Activated T-cell treated with anti-CD3 and anti-CD28 coated beads for 24 hours (primary cell): Measurements from ENCODE around the gene FHIT.

Source experiments
- DNase-seq: peaks from one replicate; pipeline ENCODE4 v3.0.0-alpha.2; 2020; ENCODE audit warnings: low read depth

Gene FHIT

DNA sequence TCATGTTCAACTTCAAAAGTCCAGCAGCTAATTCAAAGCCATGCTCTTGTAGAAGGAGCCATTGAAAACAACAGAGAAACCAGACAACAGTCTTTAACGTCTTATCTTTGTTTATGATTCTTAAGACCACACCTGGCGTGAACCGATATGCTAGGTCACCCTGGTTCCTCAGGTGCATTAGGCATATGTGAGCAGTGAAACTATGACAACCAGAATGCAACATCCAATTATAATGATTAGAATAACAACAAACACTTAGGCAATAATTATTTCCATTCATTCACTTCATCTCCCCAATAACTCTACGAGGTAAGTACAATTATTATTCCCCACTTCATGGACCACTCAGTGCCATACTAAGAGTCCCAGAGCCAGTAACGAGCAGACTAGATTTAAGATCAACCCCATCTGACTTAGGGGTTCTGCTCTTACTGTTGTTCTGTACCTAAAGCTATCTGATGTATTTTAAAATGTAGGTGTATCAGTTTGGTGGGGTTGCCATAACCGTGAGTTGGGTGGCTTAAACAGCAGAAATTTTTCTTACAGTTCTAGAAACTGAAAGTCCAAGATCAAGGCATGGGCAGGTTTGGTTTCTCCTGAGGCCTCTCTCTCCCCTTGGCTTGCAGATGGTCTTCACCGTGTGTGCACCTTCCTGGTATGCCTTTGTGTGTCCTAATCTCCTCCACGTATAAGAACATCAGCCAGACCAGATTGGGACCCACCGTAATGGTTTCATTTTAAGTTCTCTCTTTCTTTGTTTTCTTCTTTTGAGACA, 1203.6 kb downstream of the FHIT start:
- no peak for DNase-seq

DNA sequence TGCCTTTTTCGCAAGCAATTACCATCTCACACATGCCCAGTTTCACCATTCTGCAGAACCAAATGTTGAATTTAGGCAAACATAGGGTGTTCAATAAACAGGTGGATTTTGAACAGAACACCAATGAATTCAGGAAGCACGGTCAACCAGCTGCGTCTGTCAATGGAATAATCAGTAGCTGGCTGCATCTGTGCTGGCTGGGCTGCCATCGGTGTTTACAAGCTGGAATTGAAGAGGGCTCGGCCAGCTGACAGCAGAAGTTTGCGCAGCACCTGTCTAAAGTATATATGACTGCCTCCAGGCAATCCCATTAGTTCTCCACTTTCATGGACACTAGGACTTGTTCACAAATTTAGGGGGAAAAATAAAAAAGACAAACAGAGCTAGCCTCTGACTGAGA, 1205.0 kb downstream of the FHIT start:
- DNase-seq: no peak

DNA sequence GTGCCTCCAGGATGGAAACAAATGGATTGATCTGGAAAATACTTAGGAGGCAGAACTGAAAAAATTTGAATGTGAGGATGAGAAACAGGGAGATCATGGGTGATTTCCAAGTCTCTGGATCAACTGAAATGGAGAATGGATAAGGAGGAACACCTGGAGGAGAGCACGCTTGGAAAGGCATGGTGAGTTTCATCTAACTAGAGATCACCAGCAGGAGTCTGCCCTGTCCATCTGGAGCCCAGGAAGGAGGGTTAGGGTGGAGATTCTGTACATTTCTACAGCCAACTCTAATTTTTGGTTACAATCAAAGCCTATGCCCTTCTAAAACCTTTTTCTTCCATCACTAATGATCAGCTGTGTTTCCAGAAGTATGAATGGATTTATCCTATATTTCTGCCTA, 1205.6 kb downstream of the FHIT start:
- no peak for DNase-seq

DNA sequence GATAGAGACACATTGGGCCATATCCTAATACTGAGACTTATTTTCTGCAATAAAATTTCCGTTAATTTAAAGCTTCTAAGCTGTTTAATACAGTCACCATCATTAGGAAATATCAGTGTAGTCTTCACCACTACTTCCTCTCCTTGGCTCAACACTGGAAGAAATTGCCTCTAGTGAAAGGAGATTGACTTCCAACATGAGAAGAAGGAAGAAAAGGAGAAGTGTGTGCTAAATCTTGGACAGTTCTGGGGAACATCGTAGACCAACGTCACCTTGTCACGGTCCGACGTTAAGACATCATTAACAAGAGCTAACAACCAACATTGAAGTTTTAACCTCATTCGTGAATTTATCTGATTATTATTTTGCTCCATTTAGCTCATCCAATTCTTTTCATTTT, 1214.4 kb downstream of the FHIT start:
- no peak for DNase-seq

DNA sequence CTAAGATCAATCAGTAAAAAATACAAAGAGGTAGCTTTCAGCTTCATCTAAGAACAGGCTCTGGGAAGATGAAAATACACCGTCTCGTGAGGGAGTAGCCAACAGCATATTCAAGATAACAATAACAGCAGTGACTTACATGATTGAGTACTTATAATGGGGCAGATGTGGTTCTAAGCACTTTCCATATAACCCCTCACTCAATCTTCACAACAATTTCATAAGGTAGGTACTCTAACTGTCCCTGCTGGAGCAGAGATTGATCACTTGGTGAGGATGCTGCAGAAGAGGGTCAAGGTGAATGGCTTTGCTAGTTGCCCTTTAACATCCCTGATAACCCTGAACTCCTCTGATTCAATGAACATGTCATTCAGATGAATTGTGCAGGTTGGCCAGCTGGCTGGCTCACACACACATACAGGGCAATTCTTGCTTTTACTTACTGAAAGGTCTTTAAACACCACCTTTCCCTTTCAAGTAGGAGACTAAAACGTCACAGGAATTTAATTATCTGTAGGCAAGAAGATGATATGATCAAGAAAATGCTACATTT, 1217.3 kb downstream of the FHIT start:
- DNase-seq: no peak

DNA sequence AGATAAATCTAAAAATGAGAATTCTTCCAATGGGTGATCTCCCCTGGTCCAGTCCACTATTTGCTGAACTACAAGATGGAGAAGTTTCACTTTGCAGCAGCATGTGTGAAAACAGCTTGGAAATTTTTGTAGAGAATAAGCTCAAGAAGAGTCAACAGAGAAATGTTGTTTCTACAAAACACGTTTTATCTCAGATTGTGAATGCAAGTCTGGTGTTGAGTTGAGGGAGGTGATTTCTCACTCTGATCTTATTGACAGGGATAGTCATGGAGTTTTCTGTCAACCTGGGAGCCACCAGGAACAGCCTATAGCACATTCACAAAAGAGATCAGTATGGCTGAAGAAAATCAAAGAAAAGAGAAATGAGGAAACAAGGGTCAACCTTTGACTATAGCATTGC, 1220.3 kb downstream of the FHIT start:
- no peak for DNase-seq

DNA sequence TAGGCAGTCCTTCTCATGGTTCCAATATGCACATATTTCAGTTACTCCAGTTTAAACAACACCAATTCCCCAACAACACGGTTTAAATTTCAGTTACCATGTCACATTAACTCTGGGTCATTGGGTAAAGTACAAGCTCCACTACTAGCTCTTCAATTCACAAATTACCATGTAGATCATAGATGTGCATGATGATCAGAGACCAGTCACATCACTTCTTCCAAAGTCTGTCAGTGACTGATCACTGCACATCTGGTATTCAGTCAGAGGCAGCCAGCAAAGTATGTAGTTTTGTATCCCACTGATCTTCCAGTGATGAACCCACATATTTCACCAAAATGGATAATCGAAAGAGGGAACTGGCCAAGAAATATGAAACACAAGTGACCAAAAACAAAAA, 1223.0 kb downstream of the FHIT start:
- DNase-seq: no peak

DNA sequence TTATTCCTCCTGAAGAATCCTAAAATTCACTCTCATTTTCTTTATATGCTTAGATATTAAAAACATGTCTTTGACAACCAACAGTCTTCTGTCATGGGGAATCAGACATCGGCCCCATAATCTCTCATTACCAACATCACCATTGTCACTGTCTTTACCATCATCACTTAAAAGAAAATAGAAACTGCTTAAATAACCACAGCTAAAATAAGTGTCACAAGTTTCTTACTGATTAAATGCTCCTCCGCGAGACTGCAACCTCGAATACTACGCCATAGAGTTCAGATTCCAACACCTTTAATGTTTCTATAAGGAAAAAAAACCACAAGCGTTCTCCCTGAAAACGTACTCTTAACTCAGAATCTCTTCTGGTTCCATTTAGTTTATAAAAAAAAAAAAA, 1223.9 kb downstream of the FHIT start:
- no peak for DNase-seq

DNA sequence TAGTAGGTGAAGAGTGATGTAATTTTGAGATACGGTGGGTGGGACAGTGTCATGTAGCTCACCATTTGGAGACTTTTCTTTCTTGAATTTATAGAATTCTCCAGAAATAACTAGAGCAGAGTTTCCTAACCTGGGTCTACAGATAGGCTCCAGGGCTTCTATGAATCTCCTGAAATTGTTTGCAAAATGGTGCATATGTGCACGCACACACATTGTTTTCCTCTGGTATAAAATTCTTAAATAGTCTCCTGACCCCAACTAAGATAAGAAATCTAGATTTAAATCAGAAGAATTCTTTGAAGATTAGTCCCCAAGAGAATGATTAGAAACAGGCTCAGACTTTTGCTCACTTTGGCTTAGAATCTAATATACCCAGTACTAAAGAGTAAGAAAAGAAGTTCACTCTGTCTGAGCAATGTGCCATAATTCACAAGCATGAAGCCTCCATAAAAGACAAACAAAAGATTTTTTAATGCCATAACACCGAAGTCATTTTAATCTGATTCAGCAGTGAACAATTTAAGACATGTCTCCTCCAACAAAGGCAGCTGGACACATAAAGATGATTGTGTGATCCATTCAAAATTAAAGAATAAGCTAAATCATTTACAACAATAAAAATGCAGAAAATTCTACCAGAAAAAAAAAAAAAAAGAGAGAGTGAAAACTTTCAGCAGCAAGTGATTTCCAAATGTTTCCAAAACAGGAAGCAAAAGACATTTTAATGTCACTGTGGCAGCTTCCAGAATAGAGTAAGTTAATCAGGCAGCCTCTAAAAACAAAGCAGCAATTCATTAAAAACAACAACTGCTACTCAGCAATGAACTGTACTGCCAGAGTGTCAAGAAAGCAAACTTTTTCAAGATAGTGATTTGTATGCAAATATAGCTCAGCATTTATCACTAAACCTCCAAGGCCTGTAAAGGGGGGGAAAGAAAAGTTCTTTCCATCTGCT, 1225.9 kb downstream of the FHIT start:
- DNase-seq: no peak

DNA sequence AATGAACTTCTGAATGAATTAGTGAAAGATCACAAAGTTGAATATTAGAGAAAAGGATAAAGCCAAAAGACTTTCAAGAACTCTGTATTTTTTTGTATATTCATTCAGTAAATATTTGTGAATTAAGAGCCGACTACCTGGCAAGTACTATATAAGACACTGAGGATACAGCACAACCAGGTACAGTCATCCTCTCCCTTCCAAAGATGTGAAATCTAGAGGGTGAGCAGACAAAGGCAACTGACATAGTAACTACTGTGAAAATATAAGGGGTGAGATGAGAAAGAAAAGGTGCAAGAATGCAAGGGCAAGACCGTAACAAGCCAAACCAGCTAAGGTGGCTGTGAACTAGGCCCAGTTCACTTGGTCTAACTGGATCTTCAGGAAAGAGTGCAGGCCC, 1226.9 kb downstream of the FHIT start:
- no peak for DNase-seq

DNA sequence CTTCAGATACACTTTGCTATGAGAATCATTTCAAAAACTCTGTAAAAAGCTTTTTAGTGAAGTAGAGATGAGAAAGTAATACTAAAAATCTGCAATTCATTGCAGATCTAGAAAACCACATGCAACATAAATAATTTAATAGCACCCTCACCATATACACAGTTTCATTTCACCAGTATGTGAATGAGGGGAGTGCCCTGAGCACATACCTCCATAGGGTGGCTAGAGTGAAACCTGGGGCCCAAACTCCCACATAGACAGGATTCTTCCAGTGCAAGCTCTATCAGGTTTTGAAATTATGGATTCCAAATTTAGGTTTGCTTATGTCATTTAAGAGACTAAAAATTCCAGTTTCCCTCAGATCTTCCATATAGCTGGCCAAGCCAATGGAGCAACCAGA, 1228.1 kb downstream of the FHIT start:
- no peak for DNase-seq

DNA sequence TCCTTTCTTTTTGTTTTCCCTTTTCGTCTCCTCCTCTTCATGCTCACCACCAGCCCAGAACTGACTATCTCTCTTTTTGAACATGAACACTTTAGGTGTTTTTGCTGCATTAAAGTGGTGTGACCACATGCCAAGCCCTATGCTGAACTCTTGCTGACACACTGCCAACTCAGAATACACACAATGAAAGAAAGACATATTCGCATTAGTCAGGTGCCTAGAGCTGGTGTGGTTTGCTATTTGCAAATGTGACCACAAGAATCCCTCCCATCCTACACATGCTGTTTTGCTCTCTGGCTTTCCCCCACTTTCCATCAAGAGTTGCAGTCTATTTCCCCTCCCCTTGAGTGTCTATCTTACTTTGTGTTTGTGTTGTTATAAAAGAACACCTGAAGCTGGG, 1233.6 kb downstream of the FHIT start:
- peak; percentile 62 for DNase-seq

DNA sequence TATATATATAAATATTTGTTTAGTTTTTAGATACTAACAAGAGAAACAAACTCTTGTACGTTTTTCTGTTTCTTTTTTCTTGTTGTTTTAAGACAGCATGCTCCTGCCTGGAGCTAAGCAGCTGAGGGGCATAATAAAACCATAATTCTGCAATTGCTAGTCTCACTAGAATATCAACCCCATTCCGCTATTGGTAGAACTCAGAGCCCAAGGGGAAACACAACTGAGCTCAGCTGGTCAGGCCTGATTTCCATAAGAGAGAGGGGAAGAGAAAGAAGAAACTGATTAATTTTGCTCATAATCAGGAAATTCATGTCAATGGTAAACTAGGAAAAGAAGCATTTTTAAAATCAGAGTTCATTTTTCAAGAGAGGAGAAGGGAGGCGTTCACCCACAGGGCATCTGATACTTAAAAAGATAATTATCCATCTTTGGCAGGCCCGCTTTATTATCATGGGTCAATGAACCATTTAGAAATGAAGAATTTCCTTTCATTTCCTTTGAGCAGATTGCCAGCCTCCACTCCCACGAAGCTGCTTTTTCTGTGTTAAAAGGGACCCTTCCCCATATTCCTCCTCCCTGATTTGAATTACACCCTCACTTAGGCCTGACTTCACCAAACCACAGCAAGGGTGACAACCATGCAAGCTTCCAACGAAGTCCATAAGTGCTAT, 1236.1 kb downstream of the FHIT start:
- no peak for DNase-seq

DNA sequence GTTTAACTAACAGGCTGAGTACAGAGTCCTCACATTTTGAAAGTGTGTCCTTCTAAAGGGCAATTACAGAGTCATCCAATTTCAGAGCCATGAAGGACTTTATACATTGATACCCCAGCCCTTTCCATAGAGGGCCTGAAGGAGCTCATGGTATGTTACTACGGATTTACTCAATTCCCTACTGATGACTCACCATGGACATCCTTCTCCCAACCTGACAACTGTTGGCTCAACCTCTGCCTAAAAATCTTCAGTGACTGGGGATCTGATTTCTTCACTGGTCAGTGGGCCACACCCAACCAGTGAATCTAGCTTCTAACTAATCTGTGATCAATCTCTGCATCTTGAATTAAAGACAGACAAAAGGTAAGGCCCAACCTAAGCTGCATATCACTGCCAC, 1238.0 kb downstream of the FHIT start:
- no peak for DNase-seq

DNA sequence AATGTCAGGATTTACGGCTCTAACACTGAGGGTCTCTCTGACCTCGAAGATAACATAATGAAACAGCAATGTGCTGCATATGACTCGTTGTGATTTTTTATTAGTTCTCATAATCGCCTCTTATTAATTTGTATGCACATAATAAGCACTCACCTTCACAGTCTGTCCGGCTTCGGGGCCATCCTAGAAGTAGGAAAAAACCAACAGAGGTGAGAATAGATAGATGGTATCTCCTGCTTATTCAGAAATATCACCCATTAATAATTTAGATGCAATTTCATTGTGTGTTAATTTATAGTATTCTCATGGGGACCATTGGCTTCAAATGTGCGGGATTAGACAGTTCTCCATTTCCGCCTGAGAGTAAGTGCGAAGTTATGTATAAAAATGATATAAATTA, 1240.0 kb downstream of the FHIT start:
- no peak for DNase-seq

DNA sequence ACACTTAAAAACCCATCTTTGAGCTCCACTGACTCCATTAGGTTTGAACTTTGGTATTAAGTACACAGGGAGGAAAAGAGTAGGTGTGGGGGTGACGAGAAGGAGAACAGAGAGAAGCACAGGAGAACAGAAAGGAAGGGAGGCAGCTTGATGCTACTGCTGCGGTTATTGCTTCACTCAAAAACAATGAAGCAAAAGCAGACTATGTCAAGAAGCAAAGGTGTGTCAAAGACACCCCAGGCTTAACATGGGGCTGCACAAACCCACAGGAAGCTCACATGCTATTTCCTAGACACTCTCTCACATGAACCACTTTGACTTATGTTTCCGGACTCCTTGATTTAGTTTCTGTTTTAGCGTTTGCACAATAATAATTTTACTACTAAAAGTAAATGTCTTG, 1240.5 kb downstream of the FHIT start:
- DNase-seq: peak; percentile 37

DNA sequence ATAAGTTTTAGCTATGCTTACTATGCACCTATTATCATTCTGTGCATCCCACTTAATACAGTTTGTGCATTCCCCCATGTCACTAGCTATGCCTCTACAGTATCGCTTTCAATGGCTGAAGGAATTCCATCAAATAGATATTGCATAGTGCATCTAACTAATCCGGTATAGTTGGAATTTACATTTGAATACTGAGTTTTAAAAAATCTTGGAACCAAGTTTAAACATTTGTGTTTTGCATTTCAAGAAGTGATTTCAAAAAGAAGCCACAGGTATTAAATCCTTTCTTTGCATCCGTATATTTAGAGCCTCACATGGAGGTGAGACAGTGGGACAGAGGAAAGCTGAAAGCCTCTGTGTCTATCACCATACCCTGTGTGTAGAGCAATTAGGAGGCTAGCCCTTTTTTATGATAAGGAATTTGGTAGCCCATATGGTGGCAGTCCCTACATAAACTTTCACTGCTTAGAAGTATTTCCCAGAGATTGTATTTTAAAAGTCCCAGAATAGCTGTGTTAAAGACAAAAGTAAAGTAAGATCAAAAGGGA, 1241.2 kb downstream of the FHIT start:
- DNase-seq: no peak

DNA sequence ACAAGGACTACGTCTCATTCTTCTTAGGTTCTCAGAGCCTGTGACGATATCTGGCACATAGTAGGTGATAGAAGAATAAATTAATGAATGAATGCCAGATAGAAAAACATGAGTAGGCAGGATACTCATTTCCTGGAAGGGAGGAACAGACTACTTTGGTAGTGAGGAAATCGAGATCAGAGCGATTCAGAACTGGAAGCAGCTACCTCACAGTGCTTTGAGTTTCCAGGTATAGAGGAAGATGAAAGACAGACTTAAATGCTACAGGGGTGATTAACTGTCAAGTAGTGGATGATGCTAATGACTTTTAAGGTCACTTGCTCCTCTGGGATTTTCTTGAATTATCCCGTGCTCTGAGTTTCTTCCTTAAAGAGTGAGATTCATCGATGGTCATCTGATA, 1249.9 kb downstream of the FHIT start:
- DNase-seq: no peak

DNA sequence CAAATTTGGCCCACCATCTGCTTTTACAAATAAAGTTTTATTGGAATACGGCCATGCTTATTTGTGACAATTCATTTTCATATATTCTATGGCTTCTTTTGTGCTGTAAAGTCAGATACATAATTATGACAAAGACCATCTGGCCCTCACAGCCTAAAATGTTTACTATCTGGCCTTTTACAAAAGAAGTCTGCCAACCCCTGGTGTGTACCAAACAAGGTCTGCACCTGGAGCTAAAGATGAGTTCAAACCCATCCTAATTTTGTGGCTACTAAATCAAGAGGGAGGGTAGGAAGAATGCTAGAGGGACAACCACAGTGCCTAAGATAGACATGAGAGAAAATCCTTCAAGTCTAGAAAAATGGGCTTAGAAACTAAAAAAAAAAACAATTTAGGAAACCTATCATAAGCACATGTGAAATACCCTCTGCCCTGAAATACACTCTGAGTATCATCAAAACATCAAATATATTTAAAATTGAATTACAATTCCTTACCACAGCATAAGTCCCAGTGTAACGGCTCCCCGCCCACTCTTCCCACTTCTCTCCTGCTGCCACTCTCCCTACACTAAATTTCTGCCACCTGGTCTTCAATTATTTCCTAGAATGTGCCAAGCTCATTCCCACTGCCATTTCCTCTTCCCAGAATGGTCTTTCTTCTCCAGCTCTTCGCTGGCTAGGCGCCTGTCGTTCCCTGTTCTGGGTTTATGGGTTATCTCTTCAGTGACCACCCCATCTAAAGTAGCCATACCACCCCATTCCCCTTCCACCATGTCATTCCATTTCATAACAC, 1250.7 kb downstream of the FHIT start:
- no peak for DNase-seq

DNA sequence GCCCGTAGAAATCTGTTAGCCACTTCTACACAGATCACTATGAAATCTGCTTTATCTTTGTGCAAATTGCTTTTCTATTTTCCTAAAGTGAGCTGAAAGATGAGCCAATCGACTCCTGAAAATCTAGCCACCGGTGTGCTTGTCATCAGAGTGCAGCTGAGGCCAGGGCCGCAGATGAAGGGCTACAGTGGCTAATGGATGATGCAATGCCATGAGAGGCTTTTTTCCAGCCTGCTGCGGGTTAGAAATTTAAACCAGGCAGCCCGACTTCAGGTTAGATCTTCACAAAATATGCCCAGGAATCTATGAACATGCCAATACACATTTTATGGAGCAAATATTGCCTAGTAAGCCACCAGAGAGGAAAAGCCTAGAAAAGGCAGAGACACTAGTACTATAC, 1253.2 kb downstream of the FHIT start:
- no peak for DNase-seq

DNA sequence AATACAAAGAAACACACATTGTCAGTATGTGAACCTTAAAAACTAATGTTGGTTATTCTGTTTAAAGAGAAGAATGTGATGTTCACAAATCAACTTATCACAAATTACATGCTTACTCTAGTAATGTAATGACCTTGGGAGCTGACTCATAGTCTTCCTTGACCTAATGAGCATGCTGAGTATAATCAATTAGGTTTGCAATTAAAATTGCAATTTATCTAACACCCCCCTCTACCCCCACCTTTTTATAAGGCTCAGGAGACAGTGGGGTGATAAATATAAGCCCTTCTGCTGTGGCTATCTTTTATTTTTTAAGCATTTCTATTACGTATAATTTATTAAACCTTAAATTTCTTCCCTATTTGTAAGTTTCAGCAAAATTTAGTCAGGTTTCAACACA, 1253.7 kb downstream of the FHIT start:
- DNase-seq: no peak
